ENCODE data around the gene KLHL29. TPM values are rescaled to one million over a fixed set of nuclear protein-coding genes. Genes with fewer than 3 reads are reported as not detected.

The KLHL29 gene
- total and polyA plus RNA-seq, 8 donors, result 1.8 to 10.5 (median 2.8) TPM

DNA sequence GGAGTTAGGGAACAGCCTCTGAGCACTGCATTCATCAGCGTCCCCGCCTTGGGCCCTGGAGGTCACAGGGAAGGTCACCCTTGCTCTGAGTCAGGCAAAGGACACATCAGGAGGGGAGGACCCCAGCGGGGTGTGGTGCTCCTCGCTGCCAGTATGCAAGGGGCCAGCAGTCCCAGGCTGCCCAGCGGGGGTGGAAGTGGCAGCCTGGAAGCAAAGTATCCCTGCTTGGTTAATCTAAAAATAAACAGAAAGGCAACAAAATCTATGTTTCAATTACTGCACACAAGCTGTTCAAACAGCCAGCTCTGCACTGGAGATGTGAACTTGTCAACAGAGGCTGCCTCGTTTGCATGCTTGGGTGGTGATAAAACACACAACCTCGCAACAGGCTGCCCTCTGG, 164.1 kb downstream of the KLHL29 start:
- ATAC-seq, result no peak

DNA sequence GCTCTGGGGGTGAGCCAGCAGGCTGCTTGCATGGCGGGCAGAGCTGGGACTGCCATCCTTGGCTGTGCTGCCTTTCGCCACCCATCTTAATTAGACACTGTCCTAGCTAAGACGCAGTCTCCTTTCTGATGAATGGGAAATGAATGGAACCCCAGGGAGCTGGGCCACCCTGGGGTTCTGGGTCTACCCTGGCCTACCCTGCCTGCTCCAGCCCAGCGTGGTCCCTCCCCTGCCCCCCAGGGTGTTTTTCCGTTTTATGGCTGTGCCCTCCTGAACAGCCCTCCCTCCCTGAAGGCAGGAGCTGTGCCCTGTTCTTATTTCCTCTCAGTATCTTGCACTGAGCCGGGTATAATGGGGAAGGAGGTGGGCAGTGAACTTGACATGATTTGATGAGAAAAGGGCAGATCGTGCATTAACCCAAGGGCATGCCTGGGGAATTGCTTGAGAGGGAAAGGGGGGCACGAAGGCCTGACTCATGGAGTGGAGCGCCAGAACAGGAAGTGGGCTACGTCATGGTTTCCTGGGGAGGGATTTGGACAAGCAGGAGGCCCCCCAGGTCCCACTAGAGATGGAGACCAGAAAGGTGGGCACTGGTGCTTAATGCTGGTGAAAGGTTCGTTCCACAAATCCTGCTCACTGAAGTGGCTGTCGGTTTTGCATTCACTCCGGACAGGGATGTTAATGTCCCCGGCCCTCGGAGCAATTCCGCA, 165.0 kb downstream of the KLHL29 start:
- TF ChIP-seq, protein P1, sequence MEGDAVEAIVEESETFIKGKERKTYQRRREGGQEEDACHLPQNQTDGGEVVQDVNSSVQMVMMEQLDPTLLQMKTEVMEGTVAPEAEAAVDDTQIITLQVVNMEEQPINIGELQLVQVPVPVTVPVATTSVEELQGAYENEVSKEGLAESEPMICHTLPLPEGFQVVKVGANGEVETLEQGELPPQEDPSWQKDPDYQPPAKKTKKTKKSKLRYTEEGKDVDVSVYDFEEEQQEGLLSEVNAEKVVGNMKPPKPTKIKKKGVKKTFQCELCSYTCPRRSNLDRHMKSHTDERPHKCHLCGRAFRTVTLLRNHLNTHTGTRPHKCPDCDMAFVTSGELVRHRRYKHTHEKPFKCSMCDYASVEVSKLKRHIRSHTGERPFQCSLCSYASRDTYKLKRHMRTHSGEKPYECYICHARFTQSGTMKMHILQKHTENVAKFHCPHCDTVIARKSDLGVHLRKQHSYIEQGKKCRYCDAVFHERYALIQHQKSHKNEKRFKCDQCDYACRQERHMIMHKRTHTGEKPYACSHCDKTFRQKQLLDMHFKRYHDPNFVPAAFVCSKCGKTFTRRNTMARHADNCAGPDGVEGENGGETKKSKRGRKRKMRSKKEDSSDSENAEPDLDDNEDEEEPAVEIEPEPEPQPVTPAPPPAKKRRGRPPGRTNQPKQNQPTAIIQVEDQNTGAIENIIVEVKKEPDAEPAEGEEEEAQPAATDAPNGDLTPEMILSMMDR (IDR thresholded peaks at IDR 0.05), result no peak
- intact Hi-C loops (cut with DNase I), result no loop called here
- H3K36me3 ChIP-seq, result no peaks in the 10 kb centered on the region

More for the DNA sequence above, 164.1 kb downstream of the KLHL29 start:
- intact Hi-C loops (cut with DNase I), result no loop called here
- DNase-seq, result peak in 1 of 4 donors; percentile 70
- Histone ChIP-seq H3K9me3 (no peaks in the 10 kb centered on the region), H3K4me3 (no peak overlapping the region), H3K4me1 (no peaks in the 10 kb centered on the region), H3K27me3 (no peaks in the 10 kb centered on the region), H3K36me3 (no peaks in the 10 kb centered on the region), H3K27ac (no peak overlapping the region)
- TF ChIP-seq, protein P1 (IDR thresholded peaks at IDR 0.05), result no peak

DNA sequence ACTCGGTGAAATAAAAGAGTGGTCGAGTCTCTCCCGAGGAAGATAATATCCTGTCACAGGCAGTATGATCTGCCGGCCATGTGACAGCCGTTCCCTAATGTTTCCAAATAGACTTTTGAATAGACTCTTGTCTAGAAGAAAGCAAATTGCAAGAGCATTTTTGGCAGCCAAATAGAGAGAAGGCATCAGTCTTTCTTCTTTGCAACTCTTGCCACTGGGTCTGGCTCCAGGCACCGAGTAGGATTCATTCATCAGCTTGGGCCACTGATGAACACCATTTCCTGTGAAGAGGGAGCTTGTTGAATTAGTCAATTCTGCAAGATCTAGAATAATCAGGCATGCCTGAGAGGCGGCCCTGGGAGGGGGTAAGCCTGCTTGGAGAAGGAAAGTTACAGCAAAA, 165.6 kb downstream of the KLHL29 start:
- Histone ChIP-seq H3K4me1 (no peaks in the 10 kb centered on the region), H3K27ac (no peak overlapping the region), H3K36me3 (no peaks in the 10 kb centered on the region), H3K9me3 (no peaks in the 10 kb centered on the region), H3K27me3 (no peaks in the 10 kb centered on the region), H3K4me3 (no peak overlapping the region)
- peak in 1 of 4 donors; percentile 28 for DNase-seq
- no peak for ATAC-seq
- TF ChIP-seq, protein P1 (IDR thresholded peaks at IDR 0.05), result no peak
- intact Hi-C loops (cut with DNase I), result no loop called here

More for the DNA sequence above, 165.0 kb downstream of the KLHL29 start:
- ATAC-seq (no peak), DNase-seq (no peak)
- no peak overlapping the region for H3K4me3 ChIP-seq
- no peaks in the 10 kb centered on the region for H3K9me3 ChIP-seq
- H3K27ac ChIP-seq, result no peak overlapping the region
- H3K4me1 ChIP-seq, result no peaks in the 10 kb centered on the region
- H3K27me3 ChIP-seq, result no peaks in the 10 kb centered on the region

DNA sequence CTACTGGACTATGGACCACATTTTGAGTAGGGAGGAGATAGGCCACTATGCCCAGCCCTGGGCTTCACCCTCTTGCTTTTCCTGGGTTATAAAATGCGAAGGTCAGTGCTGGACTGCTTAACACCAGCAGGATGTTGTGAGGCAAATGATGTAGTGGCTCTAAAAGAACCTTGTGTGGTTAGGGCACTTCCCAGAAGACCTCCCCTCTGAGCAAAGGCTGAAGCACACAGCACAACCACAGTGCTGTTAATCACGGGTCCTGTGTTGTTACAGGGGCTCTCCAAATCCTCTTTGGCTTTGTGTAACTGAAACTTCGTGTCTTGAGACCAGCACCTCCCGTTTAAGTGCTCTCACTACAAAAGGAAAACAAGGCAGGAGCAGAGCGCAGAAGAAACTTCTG, 166.9 kb downstream of the KLHL29 start:
- intact Hi-C loops (cut with DNase I), result no loop called here
- TF ChIP-seq, protein P1 (IDR thresholded peaks at IDR 0.05), result no peak
- H3K27ac ChIP-seq, result no peak overlapping the region
- H3K4me3 ChIP-seq, result no peak overlapping the region
- H3K36me3 ChIP-seq, result no peaks in the 10 kb centered on the region
- ATAC-seq, result no peak
- no peaks in the 10 kb centered on the region for H3K27me3 ChIP-seq
- no peak for DNase-seq
- H3K4me1 ChIP-seq, result no peaks in the 10 kb centered on the region
- no peaks in the 10 kb centered on the region for H3K9me3 ChIP-seq

DNA sequence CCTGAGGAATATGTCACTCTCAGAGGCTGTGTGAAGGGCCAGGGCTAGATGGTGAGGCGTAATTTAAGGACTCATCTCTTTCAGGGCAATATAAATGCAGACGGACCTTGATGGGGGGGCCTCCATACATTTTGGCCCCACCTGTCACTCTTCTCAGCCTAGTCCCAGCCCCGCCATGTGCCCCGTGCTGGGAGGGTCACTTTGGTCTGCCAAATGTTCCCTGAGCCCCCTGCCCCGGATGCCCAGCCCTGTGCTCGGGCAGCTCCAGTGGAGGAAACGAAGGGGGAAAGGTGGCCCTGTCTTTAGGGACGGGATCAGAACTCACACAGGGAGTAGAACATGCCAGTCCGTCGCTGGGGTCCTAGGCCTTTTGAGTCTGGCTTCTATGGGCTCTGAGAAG, 168.6 kb downstream of the KLHL29 start:
- DNase-seq (no peak), ATAC-seq (no peak)
- H3K9me3 ChIP-seq, result no peaks in the 10 kb centered on the region
- no peaks in the 10 kb centered on the region for H3K36me3 ChIP-seq
- no peaks in the 10 kb centered on the region for H3K27me3 ChIP-seq
- TF ChIP-seq, protein P1 (IDR thresholded peaks at IDR 0.05), result no peak
- no peak overlapping the region for H3K4me3 ChIP-seq
- intact Hi-C loops (cut with DNase I), result no loop called here
- H3K4me1 ChIP-seq, result no peaks in the 10 kb centered on the region
- peak overlapping the region in 1 of 2 donors; percentile 53 for H3K27ac ChIP-seq
